Gastroesophageal sphincter (tissue), 3 donors: ENCODE measurements around the gene ASTL.
"Not testable (repeated sequence)": the region's sequence is repeated elsewhere in the genome, so short reads cannot be mapped to it uniquely, and the experiment has no call there.

ENCODE experiments used
- EP300 ChIP-seq: sonication (generic); formaldehyde crosslinking; IDR thresholded peaks from one replicate; pipeline ENCODE4 v1.6.1; 2017; ENCODE audit warnings: antibody characterized with exemption, mild to moderate bottlenecking
- POLR2A ChIP-seq, 2 donors: fragments of 450-650 bp; IDR thresholded peaks; one replicate each; pipeline ENCODE4 v1.6.1; 2017; ENCODE audit warnings: antibody characterized with exemption in 2 of 2, mild to moderate bottlenecking in 2 of 2, moderate library complexity in 1 of 2
- TF ChIP-seq, protein P1 (sequence below), 4 experiments: fragments of 200-600 bp in 2 of 4; fragments of 450-650 bp in 2 of 4; sonication (generic) in 1 of 4; IDR thresholded peaks; one replicate each; pipeline ENCODE4 v1.5.1; 2017 to 2019; ENCODE audit warnings: antibody characterized with exemption in 4 of 4, mild to moderate bottlenecking in 2 of 4, moderate library complexity in 2 of 4

DNA sequence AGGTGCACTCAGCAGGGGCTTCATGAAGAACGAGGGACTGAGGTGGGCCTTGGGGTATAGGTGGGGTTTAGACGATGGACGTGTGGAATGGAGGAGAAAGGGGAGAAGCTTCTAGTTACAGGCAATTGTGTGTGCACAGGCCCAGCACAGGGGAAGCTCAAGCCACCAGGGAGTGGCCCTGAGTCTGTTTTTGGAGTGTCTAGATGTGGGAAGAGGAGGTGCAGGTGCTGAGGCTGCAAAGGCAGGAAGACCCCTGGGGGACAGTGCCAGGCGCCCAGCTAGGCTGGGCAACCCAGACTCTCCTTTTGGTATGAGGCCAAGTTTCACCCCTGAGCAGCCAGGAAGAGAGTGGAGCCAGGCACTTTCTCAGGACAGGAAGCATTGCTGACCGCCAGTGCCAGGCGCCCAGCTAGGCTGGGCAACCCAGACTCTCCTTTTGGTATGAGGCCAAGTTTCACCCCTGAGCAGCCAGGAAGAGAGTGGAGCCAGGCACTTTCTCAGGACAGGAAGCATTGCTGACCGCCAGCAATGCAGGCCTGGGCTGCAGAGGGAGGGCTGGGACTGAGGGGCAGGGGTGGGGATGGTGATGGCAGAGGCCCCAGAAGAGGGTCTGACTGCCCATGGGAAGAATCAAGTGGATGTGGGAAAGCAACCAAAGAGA is 53.3 kb downstream of the ASTL start:
- TF ChIP-seq, protein P1, sequence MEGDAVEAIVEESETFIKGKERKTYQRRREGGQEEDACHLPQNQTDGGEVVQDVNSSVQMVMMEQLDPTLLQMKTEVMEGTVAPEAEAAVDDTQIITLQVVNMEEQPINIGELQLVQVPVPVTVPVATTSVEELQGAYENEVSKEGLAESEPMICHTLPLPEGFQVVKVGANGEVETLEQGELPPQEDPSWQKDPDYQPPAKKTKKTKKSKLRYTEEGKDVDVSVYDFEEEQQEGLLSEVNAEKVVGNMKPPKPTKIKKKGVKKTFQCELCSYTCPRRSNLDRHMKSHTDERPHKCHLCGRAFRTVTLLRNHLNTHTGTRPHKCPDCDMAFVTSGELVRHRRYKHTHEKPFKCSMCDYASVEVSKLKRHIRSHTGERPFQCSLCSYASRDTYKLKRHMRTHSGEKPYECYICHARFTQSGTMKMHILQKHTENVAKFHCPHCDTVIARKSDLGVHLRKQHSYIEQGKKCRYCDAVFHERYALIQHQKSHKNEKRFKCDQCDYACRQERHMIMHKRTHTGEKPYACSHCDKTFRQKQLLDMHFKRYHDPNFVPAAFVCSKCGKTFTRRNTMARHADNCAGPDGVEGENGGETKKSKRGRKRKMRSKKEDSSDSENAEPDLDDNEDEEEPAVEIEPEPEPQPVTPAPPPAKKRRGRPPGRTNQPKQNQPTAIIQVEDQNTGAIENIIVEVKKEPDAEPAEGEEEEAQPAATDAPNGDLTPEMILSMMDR (IDR thresholded peaks at IDR 0.05) = not testable (repeated sequence)
- not testable (repeated sequence) for TF ChIP-seq POLR2A (IDR thresholded peaks at IDR 0.05); EP300
